GM19239 (cell line): Measurements from ENCODE around the gene SUMO3.
A peak's percentile ranks its signal among the peaks of the same experiment; 100 is the strongest.

Source experiments
- DNase-seq: peaks from one replicate; pipeline ENCODE4 v3.0.0; 2011; ENCODE audit warnings: low spot score; ENCODE audit not compliant: insufficient read length
- FAIRE-seq: peaks from 2 replicates; lab custom pipeline; 2011; peaks lifted over from hg19 to GRCh38; lab: Jason Lieb, UNC

SUMO3 gene

DNA sequence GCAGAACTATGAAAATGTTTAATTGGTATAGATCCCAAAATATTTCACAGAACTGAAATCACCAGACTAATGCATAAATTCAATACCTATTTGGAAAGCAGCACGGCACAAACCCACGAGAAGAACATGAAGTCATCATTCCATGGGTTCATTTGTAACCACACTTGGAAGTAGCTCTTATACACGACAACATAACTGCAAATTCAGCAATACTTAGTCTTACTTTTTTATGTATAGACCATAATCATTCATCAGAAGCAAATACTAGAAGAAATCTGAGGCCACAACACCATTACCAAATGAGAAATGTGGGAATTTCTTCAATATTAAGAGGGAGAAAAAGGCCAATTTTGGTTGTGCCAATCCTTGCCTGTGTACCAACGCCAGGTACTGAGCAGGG, 12.0 kb downstream of the SUMO3 start:
- FAIRE-seq (no peak), DNase-seq (no peak)

DNA sequence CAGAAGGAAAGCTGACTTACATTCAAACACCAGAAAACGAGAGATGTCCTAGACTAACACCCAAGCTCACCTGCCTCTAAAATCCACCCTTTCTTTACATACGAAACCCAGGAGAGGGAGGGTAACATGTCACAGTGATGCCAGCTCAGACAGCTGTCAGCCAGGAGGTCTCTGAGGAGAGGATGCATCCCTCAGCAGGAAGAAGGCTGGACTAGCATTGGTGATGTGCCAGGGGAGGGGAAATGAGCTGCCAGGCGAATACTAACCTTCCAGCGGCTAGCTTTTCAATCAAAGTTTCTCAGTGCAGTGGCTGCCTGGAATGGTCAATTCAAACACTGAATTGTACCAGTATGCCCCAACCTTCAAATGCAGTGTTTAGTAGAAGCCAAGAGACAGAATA, 12.6 kb downstream of the SUMO3 start:
- DNase-seq (no peak), FAIRE-seq (no peak)

GRCh38 chr21:44804762-44805161, 13.1 kb downstream of the SUMO3 start:
- FAIRE-seq (no peak), DNase-seq (no peak)

DNA sequence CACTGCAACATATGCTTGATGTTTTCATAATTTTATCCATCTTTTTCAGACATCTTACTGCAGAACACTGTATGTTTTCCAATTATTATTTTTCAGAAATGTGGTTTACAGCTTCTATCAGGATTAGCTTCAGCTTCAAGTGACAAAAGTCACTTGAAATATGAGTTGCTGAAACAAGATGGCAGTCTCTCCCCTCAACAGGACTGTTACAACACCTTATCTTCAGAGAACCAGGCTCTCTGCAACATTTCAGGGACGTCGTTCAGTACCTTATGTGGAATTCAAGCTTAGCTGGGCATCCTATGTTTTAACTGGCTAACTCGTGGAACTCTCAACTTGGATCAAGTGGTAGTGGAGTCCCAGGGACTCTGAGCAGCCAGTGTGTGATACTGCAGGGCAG, 14.2 kb downstream of the SUMO3 start:
- FAIRE-seq = no peak
- DNase-seq = no peak

GRCh38 chr21:44802396-44803153, 15.3 kb downstream of the SUMO3 start:
- DNase-seq (no peak), FAIRE-seq (no peak)

DNA sequence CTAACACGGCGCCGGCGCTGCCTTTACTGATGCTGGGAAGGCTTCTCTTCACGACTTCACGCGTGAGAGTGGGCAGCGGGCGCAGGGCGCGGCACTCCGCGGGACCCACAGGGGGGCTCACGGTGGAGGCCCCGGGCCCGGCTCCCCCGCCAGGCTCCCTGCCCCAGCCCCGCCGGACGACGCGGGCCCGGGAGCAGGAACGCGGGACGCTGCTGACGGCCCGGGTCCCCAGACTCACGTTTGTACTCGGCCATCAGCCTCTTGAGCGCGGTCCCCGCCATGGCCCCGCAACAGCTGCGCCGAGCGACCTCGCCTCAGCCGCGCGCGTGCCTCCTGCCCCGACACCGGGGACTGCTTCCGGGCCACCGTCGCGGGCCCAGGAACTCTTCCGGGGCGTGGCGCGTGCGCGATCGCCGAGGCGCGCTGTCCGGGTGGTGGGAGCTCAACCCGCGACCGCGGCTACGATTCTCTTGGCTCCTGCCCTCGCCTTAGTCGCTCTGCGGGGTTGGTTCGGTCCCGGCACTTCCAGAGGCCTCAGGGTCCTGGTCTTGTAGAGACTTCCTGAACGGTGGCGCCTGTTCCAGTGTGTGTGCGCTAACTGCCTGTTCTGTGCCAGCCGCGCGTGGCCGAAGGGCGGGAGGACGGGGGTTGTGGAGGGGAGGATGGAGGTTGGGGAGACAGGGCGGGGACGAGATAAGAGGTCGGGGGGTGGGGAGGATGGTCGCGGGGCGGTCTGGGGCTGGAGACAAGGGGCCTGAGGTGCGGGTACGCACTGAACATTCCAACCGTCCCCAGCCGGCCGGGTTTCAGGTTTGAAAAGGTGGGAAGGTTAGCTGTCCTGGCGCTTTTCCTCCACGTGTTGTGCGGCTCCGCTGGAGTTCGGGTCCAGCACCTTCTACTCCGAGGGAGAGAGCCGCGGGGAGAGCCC, 16.1 kb downstream of the SUMO3 start, which contains the start of gene UBE2G2:
TSS of gene UBE2G2 (minus strand) at position 353 of the 928 bp plus-strand sequence. CDS start at position 281, 72 bp downstream.
- peak; percentile 94 for DNase-seq
- FAIRE-seq = no peak

- FAIRE-seq (no peak), DNase-seq (peak; percentile 60)
Observed at GRCh38 chr21:44800971-44801467, 16.8 kb downstream of the SUMO3 start.

GRCh38 chr21:44800103-44800502, 17.8 kb downstream of the SUMO3 start:
- no peak for FAIRE-seq
- DNase-seq = no peak

GRCh38 chr21:44799646-44800045, 18.2 kb downstream of the SUMO3 start:
- no peak for FAIRE-seq
- no peak for DNase-seq

- DNase-seq = no peak
- FAIRE-seq = no peak
Observed at GRCh38 chr21:44797775-44798174, 20.1 kb downstream of the SUMO3 start.

DNA sequence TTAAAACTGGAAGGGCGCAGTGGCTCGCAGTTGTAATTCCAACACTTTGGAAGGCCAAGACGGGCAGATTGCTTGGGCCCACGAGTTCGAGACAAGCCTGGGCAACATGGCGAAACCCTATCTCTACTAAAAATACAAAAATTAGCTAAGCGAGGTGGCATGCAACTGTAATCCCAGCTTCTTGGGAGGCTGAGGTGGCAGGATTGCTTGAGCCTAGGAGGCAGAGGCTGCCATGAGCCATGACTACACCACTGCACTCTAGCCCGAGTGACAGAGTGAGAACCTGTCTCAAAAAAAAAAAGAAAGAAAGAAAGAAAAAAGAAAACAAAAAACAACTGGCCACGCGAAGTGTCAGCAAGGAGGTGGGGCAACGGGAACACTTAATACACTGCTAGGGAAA, 22.5 kb downstream of the SUMO3 start:
- FAIRE-seq (no peak), DNase-seq (no peak)

DNA sequence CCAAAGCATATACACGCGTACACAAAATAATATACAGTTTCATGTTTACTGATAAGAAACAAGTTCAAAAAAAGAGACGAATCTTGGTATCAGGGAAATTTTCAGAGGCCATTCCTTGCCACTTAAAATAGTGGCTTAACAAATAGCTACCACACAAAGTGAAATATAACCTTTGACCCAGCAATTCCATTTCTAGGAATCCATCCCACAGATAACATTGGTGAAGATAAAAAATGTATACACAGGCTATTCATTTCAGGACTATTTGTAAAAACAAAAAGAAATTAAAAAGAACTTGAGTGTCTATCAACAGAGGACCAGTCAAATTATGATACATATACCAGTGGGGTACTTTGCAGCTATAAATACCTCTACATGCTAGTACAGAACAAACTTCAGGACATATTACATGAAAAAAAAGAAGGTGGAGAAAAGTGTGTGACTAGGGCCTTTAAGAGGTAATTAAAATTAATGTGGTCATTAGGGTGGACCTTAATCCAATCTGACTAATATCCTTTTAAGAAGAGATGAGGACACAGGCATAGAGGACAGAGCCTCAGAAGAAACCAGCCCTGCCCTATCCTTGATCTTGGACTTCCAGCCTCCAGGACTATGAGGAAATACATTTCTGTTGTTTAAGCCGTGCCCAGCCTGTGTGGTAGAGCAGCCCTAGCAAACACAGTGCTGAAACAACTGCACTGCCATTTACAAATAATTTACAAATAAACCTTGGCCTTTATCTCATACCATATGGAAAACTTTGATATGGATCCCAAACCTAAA, 24.1 kb downstream of the SUMO3 start:
- FAIRE-seq = no peak

GRCh38 chr21:44792702-44793591, 24.9 kb downstream of the SUMO3 start:
- peak; percentile 75 for DNase-seq
- peak; percentile 33 for FAIRE-seq

More for the DNA sequence above, 24.1 kb downstream of the SUMO3 start:
- DNase-seq = no peak

DNA sequence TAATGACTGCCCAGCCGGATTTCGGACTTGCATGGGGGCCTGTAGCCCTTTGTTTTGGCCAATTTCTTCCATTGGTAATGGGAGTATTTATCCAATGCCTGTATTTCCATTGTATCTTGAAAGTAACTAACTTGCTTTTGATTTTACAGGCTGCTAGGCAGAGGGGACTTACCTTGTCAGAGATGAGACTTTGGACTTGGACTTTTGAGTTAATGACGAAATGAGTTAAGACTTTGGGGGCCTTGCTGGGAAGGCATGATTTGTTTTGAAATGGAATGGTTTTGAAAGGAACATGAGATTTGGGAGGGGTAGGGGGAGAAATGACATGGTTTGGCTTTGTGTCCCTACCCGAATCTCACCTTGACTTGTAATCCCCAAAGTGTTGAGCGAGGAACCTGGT, 25.9 kb downstream of the SUMO3 start:
- DNase-seq = no peak
- FAIRE-seq = no peak

DNA sequence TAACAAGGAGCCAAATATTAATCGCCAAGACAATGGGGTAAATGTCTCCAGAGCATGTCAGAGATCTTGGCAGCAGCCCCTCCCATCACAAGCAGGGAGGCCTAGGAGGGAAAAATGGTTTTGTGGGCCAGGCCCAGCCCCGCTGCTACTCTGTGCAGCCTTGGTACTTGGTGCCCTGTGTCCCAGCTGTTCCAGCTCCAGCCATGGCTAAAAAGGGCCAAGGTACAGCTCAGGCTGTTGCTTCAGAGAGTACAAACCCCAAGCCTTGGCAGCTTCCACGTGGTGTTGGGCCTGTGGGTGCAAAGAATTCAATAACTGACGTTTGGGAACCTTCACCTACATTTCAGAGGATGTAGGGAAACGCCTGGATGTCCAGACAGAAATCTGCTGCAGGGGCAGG, 26.6 kb downstream of the SUMO3 start:
- FAIRE-seq (no peak), DNase-seq (no peak)

DNA sequence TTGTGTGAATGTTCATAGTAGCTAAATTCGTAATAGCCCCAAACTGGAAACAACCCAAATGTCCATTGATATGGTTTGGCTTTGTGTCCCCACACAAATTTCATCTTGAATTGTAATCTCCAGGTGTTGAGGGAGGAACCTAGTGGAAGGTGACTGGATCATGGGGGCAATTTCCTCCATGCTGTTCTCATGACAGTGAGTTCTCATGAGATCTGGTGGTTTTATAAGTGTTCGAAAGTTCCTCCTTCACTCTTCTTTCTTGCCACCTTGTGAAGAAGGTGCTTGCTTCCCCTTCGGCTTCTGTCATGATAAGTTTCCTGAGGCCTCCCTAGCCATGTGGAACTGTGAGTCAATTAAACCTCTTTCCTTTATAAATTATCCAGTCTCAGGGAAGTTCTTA, 27.5 kb downstream of the SUMO3 start:
- DNase-seq (no peak), FAIRE-seq (no peak)

- FAIRE-seq (no peak), DNase-seq (no peak)
Observed at GRCh38 chr21:44789880-44790279, 28.0 kb downstream of the SUMO3 start.

- FAIRE-seq (no peak), DNase-seq (no peak)
Observed at GRCh38 chr21:44785620-44786335, 32.1 kb downstream of the SUMO3 start.

DNA sequence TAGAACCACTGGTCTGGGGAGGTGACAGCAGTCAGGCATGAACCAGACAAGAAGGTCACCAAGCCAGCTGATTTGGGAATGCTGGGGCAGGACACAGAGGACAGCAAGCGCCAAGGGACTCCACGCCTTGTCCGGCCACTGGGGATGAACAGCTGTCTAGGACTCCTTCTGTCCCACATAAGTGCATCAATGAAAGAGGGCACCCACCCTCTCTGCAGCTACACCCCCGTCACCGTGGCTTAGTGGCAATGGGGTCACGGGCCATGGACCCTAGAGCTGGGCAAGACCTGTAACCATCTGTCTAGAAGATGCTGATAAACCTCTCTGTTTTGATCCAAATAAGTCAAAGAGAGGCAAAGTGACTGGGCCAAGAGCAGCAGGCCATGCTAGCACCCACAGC, 33.1 kb downstream of the SUMO3 start:
- DNase-seq (no peak), FAIRE-seq (no peak)
